K562 (cell line): ENCODE data around the gene SAMD3. TPM values are rescaled to one million over a fixed set of nuclear protein-coding genes. Genes with fewer than 3 reads are reported as not detected.
"Not testable (repeated sequence)": the region's sequence is repeated elsewhere in the genome, so short reads cannot be mapped to it uniquely, and the experiment has no call there.

Experiments
- ATAC-seq: fragments of 200-7000 bp; cut with Tn5 transposase; 3 replicates; pipeline ENCODE4 v1.9.1; 2020; ENCODE audit warnings: moderate library complexity
- BruUV-seq: library from RNA; stranded (reverse); fragments of 400-500 nt; replicated peaks from 2 replicates; lab custom pipeline; 2021; lab: Mats Ljungman, UMichigan
- CTCF ChIA-PET: fragments of 300-600 bp; formaldehyde crosslinking; extraction: SDS; loops from one replicate; lab custom pipeline; 2021; ENCODE audit warnings: low intra/inter-chr PET ratio; lab: Yijun Ruan, JAX
- POLR2A ChIA-PET: fragments of 300-600, 350-650 bp; sonication (Branson Sonifier 250); formaldehyde crosslinking; extraction: SDS; loops from one replicate; lab custom pipeline; 2021; ENCODE audit warnings: antibody characterized with exemption, inconsistent platforms; lab: Yijun Ruan, JAX
- DNase-seq, 4 experiments: peaks; one replicate each; pipeline versions ENCODE4 v3.0.0 to v3.0.0-alpha.2; 2011 to 2018; ENCODE audit warnings: low spot score in 3 of 4, mixed read lengths in 3 of 4; ENCODE audit errors: extremely low read depth in 1 of 4
- FAIRE-seq: peaks from 2 replicates; lab custom pipeline; 2011; peaks lifted over from hg19 to GRCh38; lab: Jason Lieb, UNC
- H2AFZ ChIP-seq: 2 replicates; pipeline ENCODE4 v1.6.0; 2011; ENCODE audit warnings: low read depth, low read length, control low read depth, inconsistent platforms
- H3K27ac ChIP-seq: fragments of 200-600 bp; 3 replicates; pipeline ENCODE4 v1.8.0; 2011; ENCODE audit warnings: low read depth, mild to moderate bottlenecking, control low read depth, inconsistent platforms, low read length, moderate library complexity, mixed read lengths; ENCODE audit errors: extremely low read depth
- H3K27me3 ChIP-seq, 2 experiments: fragments of 300-600 bp in 1 of 2; 2 replicates in 1 of 2; 3 replicates in 1 of 2; pipeline versions ENCODE4 v1.6.0 to v1.8.0; 2011; ENCODE audit warnings: inconsistent platforms in 2 of 2, low read length in 2 of 2, mild to moderate bottlenecking in 1 of 2, mixed read lengths in 1 of 2, moderate library complexity in 1 of 2; ENCODE audit not compliant: control insufficient read depth in 2 of 2, insufficient read depth in 2 of 2
- H3K36me3 ChIP-seq: fragments of 300-600 bp; 3 replicates; pipeline ENCODE4 v1.8.0; 2011; ENCODE audit warnings: mild to moderate bottlenecking, low read length, inconsistent platforms; ENCODE audit not compliant: control insufficient read depth, insufficient read depth
- H3K4me1 ChIP-seq, 2 experiments: fragments of 200-600 bp in 1 of 2; replicated peaks in 1 of 2; 2 replicates in 1 of 2; 3 replicates in 1 of 2; pipeline versions ENCODE4 v1.5.1 to v1.8.0; 2011; ENCODE audit warnings: inconsistent platforms in 2 of 2, low read length in 2 of 2, mild to moderate bottlenecking in 1 of 2, mixed read lengths in 1 of 2, moderate library complexity in 1 of 2; ENCODE audit not compliant: control insufficient read depth in 2 of 2, insufficient read depth in 2 of 2
- H3K4me2 ChIP-seq: 2 replicates; pipeline ENCODE4 v1.6.1; 2011; ENCODE audit warnings: low read length, control low read depth, inconsistent platforms, mixed read lengths; ENCODE audit not compliant: insufficient read depth
- H3K4me3 ChIP-seq: fragments of 200-600 bp; sonication (generic), shearing (Covaris generic); 2 replicates; pipeline ENCODE4 v1.5.1; 2016; ENCODE audit warnings: control low read depth, inconsistent platforms
- H3K79me2 ChIP-seq: fragments of 200-600 bp; 3 replicates; pipeline ENCODE4 v1.8.0; 2011; ENCODE audit warnings: low read length, inconsistent platforms; ENCODE audit not compliant: control insufficient read depth, insufficient read depth
- H3K9ac ChIP-seq, 2 experiments: 2 replicates each; pipeline versions ENCODE4 v1.6.0 to v1.6.1; 2011; ENCODE audit warnings: low read depth in 2 of 2, low read length in 2 of 2, control low read depth in 1 of 2, inconsistent platforms in 1 of 2, mild to moderate bottlenecking in 1 of 2, mixed read lengths in 1 of 2; ENCODE audit not compliant: insufficient read depth in 1 of 2
- H3K9me1 ChIP-seq: one replicate; pipeline ENCODE4 v1.6.0; 2011; ENCODE audit warnings: inconsistent platforms, mild to moderate bottlenecking, low read length, moderate library complexity; ENCODE audit not compliant: control insufficient read depth, insufficient read depth
- H3K9me3 ChIP-seq: replicated peaks from 2 replicates; pipeline ENCODE4 v1.5.1; 2011; ENCODE audit warnings: low read depth, low read length, inconsistent platforms; ENCODE audit not compliant: control insufficient read depth, insufficient read depth
- H4K20me1 ChIP-seq: replicated peaks from 2 replicates; pipeline ENCODE4 v1.6.1; 2011; ENCODE audit warnings: low read length, inconsistent platforms, mixed read lengths; ENCODE audit not compliant: control insufficient read depth, insufficient read depth
- NUFIP1 ChIP-seq: fragments of 450-650 bp; IDR thresholded peaks from 2 replicates; pipeline ENCODE4 v1.6.1; 2018; ENCODE audit not compliant: partially characterized antibody
- ZNF668 ChIP-seq: fragments of 250-450 bp; sonication (Bioruptor Pico); IDR thresholded peaks from 2 replicates; pipeline ENCODE4 v1.8.0; 2022; ENCODE audit warnings: mild to moderate bottlenecking, inconsistent platforms
- WGBS: fragments of 100-300 bp; shearing (Covaris generic); methylation state at CpG from one replicate; pipeline ENCODE4 v1.1.6; 2016; ENCODE audit warnings: low coverage, mixed read lengths; ENCODE audit not compliant: insufficient coverage; ENCODE audit errors: missing lambda C conversion rate; 5-methylcytosine and 5-hydroxymethylcytosine counted together
- in situ Hi-C: fragments of 300-500 bp; cut with MboI; formaldehyde crosslinking; loops from 4 replicates; pipeline ENCODE4 v1.15.0; 2018; ENCODE audit warnings: inconsistent platforms, mixed read lengths
- intact Hi-C: fragments of 100-400 bp; cut with micrococcal nuclease; formaldehyde crosslinking; loops from 2 replicates; pipeline ENCODE4 v1.14.2; 2022
- polyA plus RNA-seq, 8 experiments: library from polyadenylated mRNA; depleted of rRNA in 4 of 8; stranded (reverse) in 5 of 8; unstranded in 3 of 8; fragments of >200 nt; fragmentation: Nextera tagmentation in 2 of 8; fragmentation: Illumina TruSeq in 1 of 8; extraction: Ambion mirVana in 2 of 8; extraction: Trizol in 1 of 8; gene quantifications; 2 replicates each; pipeline versions ENCODE4 v1.2.1 to v1.2.3, GENCODE V29; 2011 to 2014; ENCODE audit warnings: inconsistent platforms in 1 of 8, missing spikeins in 1 of 8
- total RNA-seq, 7 experiments: library from RNA; depleted of rRNA in 6 of 7; stranded (reverse); fragments of >200 nt in 6 of 7; fragmentation: Illumina TruSeq in 2 of 7; extraction: Trizol in 2 of 7; gene quantifications; 2 replicates each; pipeline versions ENCODE4 v1.2.1 to v1.2.3, GENCODE V29; 2011 to 2021; ENCODE audit warnings: low replicate concordance in 1 of 7

SAMD3 gene
- total and polyA plus RNA-seq, 9 of the 15 experiments (the other 6 are each of a cell fraction or from before 2014, with no cell fraction given) = 0.03 to 0.21 (median 0.18) TPM; not detected in 5

GRCh38 chr6:130262008-130262407 is 39.3 kb upstream of the SAMD3 start:
- WGBS = 4% methylated on average over 2 of the region's 2 CpGs
- no peak for TF ChIP-seq ZNF668 (CRISPR knock-in tag)
- TF ChIP-seq NUFIP1 = no peak
- Histone ChIP-seq H3K27ac (no peak overlapping the region), H3K36me3 (no peaks in the 10 kb centered on the region), H2AFZ (no peak overlapping the region), H3K4me3 (no peak overlapping the region), H3K9me1 (no peaks in the 10 kb centered on the region), H3K4me1 (no peaks in the 10 kb centered on the region), H3K79me2 (no peaks in the 10 kb centered on the region), H3K9me3 (no peaks in the 10 kb centered on the region), H4K20me1 (no peaks in the 10 kb centered on the region), H3K9ac (no peak overlapping the region), H3K4me2 (no peak overlapping the region), H3K27me3 (no peaks in the 10 kb centered on the region)
- no peak for DNase-seq
- no peak for ATAC-seq
- intact Hi-C loops = no loop called here
- ChIA-PET CTCF (no interaction called here), POLR2A (no interaction called here)
- in situ Hi-C loops = no loop called here
- no TSS peak for BruUV-seq
- FAIRE-seq = no peak

DNA sequence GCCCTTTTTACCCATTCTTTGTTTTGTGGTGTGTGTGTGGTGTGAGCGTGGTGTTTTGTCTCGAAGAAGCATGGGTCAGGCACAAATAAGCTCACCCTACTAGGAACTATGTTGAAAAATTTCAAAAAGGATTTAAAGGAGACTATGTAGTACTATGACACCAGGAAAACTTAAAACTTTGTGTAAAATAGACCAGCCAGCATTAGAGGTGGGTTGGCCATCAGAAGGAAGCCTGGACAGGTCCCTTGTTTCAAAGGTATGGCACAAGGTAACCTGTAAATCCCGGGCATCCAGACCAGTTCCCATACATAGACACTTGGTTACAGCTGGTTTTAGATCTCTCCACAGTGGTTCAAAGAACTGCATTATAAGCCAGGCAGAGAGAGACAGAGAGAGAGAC is 38.8 kb upstream of the SAMD3 start:
- POLR2A ChIA-PET, BruUV-seq, H3K4me2 ChIP-seq, H2AFZ ChIP-seq, ATAC-seq, H4K20me1 ChIP-seq, H3K4me3 ChIP-seq, DNase-seq, H3K4me1 ChIP-seq, H3K27me3 ChIP-seq, FAIRE-seq, H3K27ac ChIP-seq, in situ Hi-C loops, H3K79me2 ChIP-seq, H3K9me3 ChIP-seq, H3K9ac ChIP-seq, CTCF ChIA-PET, intact Hi-C loops, H3K36me3 ChIP-seq, H3K9me1 ChIP-seq: not testable (repeated sequence)
- WGBS = 7% methylated on average over 3 of the region's 3 CpGs

DNA sequence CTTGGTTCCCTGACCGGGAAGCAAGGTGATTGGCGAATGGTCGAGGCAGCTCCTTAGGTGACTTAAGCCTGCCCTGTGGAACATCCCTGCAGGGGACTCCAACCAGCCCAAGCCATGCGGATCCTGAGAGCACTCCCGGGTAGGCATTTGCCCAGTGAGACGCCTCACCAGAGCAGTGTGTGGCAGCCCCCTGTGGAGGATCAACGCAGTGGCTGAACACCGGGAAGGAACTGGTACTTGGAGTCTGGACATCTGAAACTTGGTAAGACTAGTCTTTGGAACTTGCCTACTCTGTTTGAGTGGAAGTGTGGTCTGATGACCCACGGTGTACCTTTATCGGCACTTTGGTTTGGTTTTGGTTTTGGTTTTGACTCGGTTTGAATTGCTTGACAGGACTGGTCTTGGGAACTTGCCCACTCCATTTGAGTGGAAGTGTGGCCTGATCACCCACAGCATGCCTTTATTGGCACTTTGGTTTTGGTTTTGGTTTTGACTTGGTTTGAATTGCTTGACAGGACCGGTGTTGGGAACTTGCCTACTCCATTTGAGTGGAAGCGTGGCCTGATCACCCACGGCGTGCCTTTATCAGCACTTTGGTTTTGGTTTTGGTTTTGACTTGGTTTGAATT is 38.0 kb upstream of the SAMD3 start:
- H3K9me3 ChIP-seq, H3K9me1 ChIP-seq, H4K20me1 ChIP-seq, H3K4me3 ChIP-seq, H3K79me2 ChIP-seq, H3K27me3 ChIP-seq, H3K27ac ChIP-seq, H3K9ac ChIP-seq, H3K36me3 ChIP-seq, intact Hi-C loops, CTCF ChIA-PET, BruUV-seq, in situ Hi-C loops, DNase-seq, FAIRE-seq, H3K4me1 ChIP-seq, POLR2A ChIA-PET: not testable (repeated sequence)
- Histone ChIP-seq H2AFZ (peak overlapping the region; percentile 33; the same call in 1 of the 2 replicates), H3K4me2 (peak overlapping the region; percentile 32)
- 7% methylated on average over 15 of the region's 15 CpGs for WGBS
- peak; percentile 34; the same call in 1 of the 3 replicates for ATAC-seq
